Hematopoietic multipotent progenitor cell treated with erythropoietin and hydrocortisone succinate and interleukin-3 and kit ligand, for 17 days (in vitro differentiated cells): Measurements from ENCODE around the gene ZNF865.

Source experiments
- DNase-seq: peaks from one replicate; pipeline ENCODE4 v3.0.0-alpha.2; 2015; ENCODE audit warnings: low spot score

ZNF865 gene

GRCh38 chr19:55605207-55605636 lies 225 bp upstream of the ZNF865 start:
- peak; percentile 85 for DNase-seq

GRCh38 chr19:55606471-55606787 lies 982 bp downstream of the ZNF865 start:
- no peak for DNase-seq

- DNase-seq, result no peak
These were observed 1.4 kb downstream of the ZNF865 start for GRCh38 chr19:55606817-55607216.

GRCh38 chr19:55609326-55609725 lies 3.9 kb downstream of the ZNF865 start:
- no peak for DNase-seq

GRCh38 chr19:55611300-55611982 lies 6.0 kb downstream of the ZNF865 start:
- DNase-seq, result no peak

GRCh38 chr19:55611983-55612645 lies 6.7 kb downstream of the ZNF865 start:
- DNase-seq, result no peak

GRCh38 chr19:55613396-55613795 lies 7.9 kb downstream of the ZNF865 start:
- no peak for DNase-seq

GRCh38 chr19:55613930-55614710 lies 8.7 kb downstream of the ZNF865 start:
- DNase-seq, result no peak

- DNase-seq, result no peak
These were observed 9.5 kb downstream of the ZNF865 start for GRCh38 chr19:55614711-55615542.

- DNase-seq, result no peak
These were observed 10.3 kb downstream of the ZNF865 start for GRCh38 chr19:55615543-55616394.

- no peak for DNase-seq
These were observed 11.0 kb downstream of the ZNF865 start for GRCh38 chr19:55616395-55616875.

GRCh38 chr19:55617426-55617825 lies 12.0 kb downstream of the ZNF865 start:
- DNase-seq, result no peak

- DNase-seq, result no peak
These were observed 13.0 kb downstream of the ZNF865 start for GRCh38 chr19:55618426-55618825.

- DNase-seq, result no peak
These were observed 13.8 kb downstream of the ZNF865 start for GRCh38 chr19:55619286-55619685.

- DNase-seq, result no peak
These were observed 15.2 kb downstream of the ZNF865 start for GRCh38 chr19:55620410-55621204.

- no peak for DNase-seq
These were observed 15.8 kb downstream of the ZNF865 start for GRCh38 chr19:55621205-55621672.

GRCh38 chr19:55621673-55622231 lies 16.3 kb downstream of the ZNF865 start:
- no peak for DNase-seq

- DNase-seq, result no peak
These were observed 17.0 kb downstream of the ZNF865 start for GRCh38 chr19:55622242-55622969.

- no peak for DNase-seq
These were observed 17.7 kb downstream of the ZNF865 start for GRCh38 chr19:55623130-55623529.
